ENCODE measurements around the gene MYO18B.

The MYO18B gene

DNA sequence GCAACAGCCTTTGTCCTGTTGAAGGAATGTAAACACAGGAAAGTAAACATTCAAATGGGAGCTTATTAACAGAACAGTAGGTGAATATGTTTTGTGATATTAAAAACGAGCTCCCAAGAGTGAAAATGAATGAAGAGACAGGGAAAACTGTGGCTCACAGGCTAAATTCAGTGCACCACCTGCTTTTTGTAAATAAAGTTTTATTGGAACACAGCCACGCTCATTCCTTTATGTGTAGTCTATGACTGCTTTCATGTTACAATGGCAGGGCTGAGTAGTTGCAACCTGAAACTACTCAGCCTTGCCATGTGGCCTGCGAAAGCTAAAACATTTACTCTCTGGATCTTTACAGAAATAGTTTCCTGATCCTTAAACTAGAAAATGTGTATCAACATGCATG is 136.9 kb downstream of the MYO18B start:
- Histone ChIP-seq H3K36me3 (ENCODE audit: control insufficient read depth, insufficient read depth, low read length) (no peaks in the 10 kb centered on the region), H3K4me3 (replicated peaks; ENCODE audit: low read depth, low read length) (no peak overlapping the region), H3K27me3 (replicated peaks; ENCODE audit: control insufficient read depth, insufficient read depth, low read length) (no peaks in the 10 kb centered on the region; the same call in none of the 2 replicates)
- TF ChIP-seq, protein P1, sequence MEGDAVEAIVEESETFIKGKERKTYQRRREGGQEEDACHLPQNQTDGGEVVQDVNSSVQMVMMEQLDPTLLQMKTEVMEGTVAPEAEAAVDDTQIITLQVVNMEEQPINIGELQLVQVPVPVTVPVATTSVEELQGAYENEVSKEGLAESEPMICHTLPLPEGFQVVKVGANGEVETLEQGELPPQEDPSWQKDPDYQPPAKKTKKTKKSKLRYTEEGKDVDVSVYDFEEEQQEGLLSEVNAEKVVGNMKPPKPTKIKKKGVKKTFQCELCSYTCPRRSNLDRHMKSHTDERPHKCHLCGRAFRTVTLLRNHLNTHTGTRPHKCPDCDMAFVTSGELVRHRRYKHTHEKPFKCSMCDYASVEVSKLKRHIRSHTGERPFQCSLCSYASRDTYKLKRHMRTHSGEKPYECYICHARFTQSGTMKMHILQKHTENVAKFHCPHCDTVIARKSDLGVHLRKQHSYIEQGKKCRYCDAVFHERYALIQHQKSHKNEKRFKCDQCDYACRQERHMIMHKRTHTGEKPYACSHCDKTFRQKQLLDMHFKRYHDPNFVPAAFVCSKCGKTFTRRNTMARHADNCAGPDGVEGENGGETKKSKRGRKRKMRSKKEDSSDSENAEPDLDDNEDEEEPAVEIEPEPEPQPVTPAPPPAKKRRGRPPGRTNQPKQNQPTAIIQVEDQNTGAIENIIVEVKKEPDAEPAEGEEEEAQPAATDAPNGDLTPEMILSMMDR (IDR thresholded peaks at IDR 0.05; ENCODE audit: insufficient read depth, low read length, poor library complexity, severe bottlenecking), result no peak
- DNase-seq (ENCODE audit: extremely low read depth, insufficient read length), result no peak

DNA sequence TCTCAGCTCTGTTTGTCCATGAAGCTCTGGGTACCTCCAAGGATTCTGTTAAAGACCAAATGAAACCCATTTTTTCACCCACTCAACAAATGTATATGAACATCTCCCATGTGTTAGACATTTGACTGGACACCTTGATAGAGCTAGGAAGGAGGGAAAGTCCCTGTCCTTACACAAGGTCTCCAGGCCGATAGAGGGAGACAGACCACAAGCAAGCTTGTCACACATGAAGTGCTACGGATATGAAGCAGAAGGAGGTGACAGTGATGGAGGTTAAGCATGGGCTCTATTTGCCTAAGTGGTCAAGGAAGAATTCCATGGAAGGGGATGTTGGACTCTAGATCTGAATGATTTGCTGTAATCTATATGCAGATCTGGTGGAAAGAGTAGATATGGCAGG is 138.5 kb downstream of the MYO18B start:
- Histone ChIP-seq H3K4me3 (replicated peaks; ENCODE audit: low read depth, low read length) (no peak overlapping the region), H3K36me3 (ENCODE audit: control insufficient read depth, insufficient read depth, low read length) (no peaks in the 10 kb centered on the region), H3K27me3 (replicated peaks; ENCODE audit: control insufficient read depth, insufficient read depth, low read length) (no peaks in the 10 kb centered on the region; the same call in none of the 2 replicates)
- TF ChIP-seq, protein P1 (IDR thresholded peaks at IDR 0.05; ENCODE audit: insufficient read depth, low read length, poor library complexity, severe bottlenecking), result peak; percentile 57
- DNase-seq (ENCODE audit: extremely low read depth, insufficient read length), result no peak

DNA sequence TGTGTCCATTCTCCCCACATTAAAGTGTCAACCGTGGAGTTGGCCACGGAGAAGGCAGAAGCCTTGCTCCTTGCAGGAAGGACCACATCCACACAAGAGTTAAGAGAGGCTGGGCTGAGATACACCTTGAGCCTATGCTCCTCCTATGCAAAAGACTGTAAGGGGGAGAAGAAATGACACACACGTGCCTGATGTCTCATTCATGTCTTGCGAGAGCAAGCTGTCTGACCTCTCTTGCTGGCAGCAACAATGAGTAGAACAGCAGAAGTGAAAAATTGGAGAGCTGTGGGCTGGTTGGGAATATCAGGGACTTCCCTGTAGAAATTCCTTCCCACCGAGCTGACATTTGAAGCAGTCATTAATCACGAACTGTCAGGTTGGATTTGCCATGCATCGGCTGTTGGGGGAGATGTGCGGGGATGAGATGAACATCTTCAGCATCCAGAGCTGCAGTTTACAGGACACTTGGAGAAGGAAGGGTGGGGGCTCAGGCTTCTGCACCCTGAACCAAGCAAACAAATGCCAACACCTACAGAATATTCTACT is 139.3 kb downstream of the MYO18B start:
- no peak for DNase-seq (ENCODE audit: extremely low read depth, insufficient read length)
- TF ChIP-seq, protein P1 (IDR thresholded peaks at IDR 0.05; ENCODE audit: insufficient read depth, low read length, poor library complexity, severe bottlenecking), result no peak
- no peak overlapping the region for H3K4me3 ChIP-seq (replicated peaks; ENCODE audit: low read depth, low read length)
- H3K36me3 ChIP-seq (ENCODE audit: control insufficient read depth, insufficient read depth, low read length), result no peaks in the 10 kb centered on the region
- H3K27me3 ChIP-seq (replicated peaks; ENCODE audit: control insufficient read depth, insufficient read depth, low read length), result no peaks in the 10 kb centered on the region; the same call in 1 of the 2 replicates

DNA sequence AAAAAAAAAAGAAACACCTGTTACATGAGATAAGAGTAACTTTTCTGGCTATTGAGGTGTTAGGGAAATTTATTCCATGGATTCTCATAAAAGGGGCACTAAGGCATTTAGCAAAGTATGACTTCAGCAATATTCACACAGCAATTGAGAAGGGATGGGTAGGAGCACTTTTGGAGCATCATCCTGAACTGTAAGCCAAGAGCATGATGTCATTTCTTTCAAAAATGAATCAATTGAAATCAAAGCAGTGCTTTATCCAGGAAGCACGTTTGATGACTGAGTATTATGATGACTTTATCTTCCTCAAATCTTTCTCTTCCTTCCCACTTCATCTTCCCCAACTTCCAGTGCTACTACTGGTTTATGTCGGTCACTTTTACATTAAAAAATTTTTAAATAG is 140.4 kb downstream of the MYO18B start:
- H3K36me3 ChIP-seq (ENCODE audit: control insufficient read depth, insufficient read depth, low read length), result no peaks in the 10 kb centered on the region
- TF ChIP-seq, protein P1 (IDR thresholded peaks at IDR 0.05; ENCODE audit: insufficient read depth, low read length, poor library complexity, severe bottlenecking), result no peak
- DNase-seq (ENCODE audit: extremely low read depth, insufficient read length), result no peak
- H3K4me3 ChIP-seq (replicated peaks; ENCODE audit: low read depth, low read length), result no peak overlapping the region
- peaks cover 1% of the 10 kb centered on the region; the same call in 1 of the 2 replicates for H3K27me3 ChIP-seq (replicated peaks; ENCODE audit: control insufficient read depth, insufficient read depth, low read length)

DNA sequence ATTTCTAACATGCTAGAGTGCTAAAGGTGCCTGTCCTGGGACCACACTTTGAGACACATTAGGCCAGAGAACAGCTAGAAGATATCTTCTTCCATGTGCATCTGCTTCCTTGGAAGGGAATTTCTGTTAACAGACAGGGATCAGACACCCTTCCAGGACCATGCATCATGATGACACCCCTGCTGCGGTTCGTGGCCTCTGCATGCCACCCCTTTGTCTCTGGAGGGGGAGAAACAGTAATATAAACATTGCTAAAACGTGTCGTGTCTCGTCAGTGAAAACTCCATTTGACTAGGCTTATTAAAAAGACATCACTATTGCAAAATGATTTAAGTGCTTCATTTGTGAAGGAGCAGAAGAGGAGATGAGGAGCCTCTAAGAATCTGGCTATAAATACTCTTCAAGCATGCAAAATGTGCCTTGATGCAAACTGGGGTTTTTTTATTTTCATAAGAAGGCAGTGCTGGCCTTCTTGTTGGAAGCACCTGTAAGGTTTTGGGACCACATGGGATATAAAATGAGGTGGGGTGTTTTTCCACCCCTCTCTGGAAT is 141.6 kb downstream of the MYO18B start:
- no peak overlapping the region for H3K4me3 ChIP-seq (replicated peaks; ENCODE audit: low read depth, low read length)
- TF ChIP-seq, protein P1 (IDR thresholded peaks at IDR 0.05; ENCODE audit: insufficient read depth, low read length, poor library complexity, severe bottlenecking), result no peak
- H3K27me3 ChIP-seq (replicated peaks; ENCODE audit: control insufficient read depth, insufficient read depth, low read length), result peaks cover 1% of the 10 kb centered on the region; the same call in 1 of the 2 replicates
- H3K36me3 ChIP-seq (ENCODE audit: control insufficient read depth, insufficient read depth, low read length), result no peaks in the 10 kb centered on the region
- no peak for DNase-seq (ENCODE audit: extremely low read depth, insufficient read length)

Data from GM06990 (cell line).